ENCODE data around the gene PLEKHG3. TPM values are rescaled to one million over a fixed set of nuclear protein-coding genes. Genes with fewer than 3 reads are reported as not detected.

The PLEKHG3 gene
- total RNA-seq, 1 donor from 2014 or later = 81.0 TPM

GRCh38 chr14:64748521-64748920 is 44.3 kb downstream of the PLEKHG3 start:
- Mint-ChIP-seq H3K27me3 (no peaks in the 10 kb centered on the region), H3K4me3 (ENCODE audit: low read depth) (no peak overlapping the region), H3K27ac (no peak overlapping the region), H3K9me3 (ENCODE audit: low read depth) (no peaks in the 10 kb centered on the region), H3K36me3 (ENCODE audit: insufficient read depth) (peaks cover 6% of the 10 kb centered on the region), H3K4me1 (ENCODE audit: low read depth) (peaks cover 6% of the 10 kb centered on the region)
- TF ChIP-seq CTCF (IDR thresholded peaks at IDR 0.05; ENCODE audit: unreplicated experiment) = no peak
- no peak for DNase-seq (ENCODE audit: low spot score, unreplicated experiment)

- Mint-ChIP-seq H3K9me3 (ENCODE audit: low read depth) (no peaks in the 10 kb centered on the region), H3K4me1 (ENCODE audit: low read depth) (peaks cover 6% of the 10 kb centered on the region), H3K36me3 (ENCODE audit: insufficient read depth) (peaks cover 4% of the 10 kb centered on the region), H3K27me3 (no peaks in the 10 kb centered on the region), H3K4me3 (ENCODE audit: low read depth) (no peak overlapping the region), H3K27ac (no peak overlapping the region)
- TF ChIP-seq CTCF (IDR thresholded peaks at IDR 0.05; ENCODE audit: unreplicated experiment) = no peak
- no peak for DNase-seq (ENCODE audit: low spot score, unreplicated experiment)
Observed at GRCh38 chr14:64748995-64749714, 44.9 kb downstream of the PLEKHG3 start.

GRCh38 chr14:64752909-64753308 is 48.7 kb downstream of the PLEKHG3 start:
- peaks cover 16% of the 10 kb centered on the region for H3K4me1 Mint-ChIP-seq (ENCODE audit: low read depth)
- DNase-seq (ENCODE audit: low spot score, unreplicated experiment) = no peak
- H3K36me3 Mint-ChIP-seq (ENCODE audit: insufficient read depth) = no peaks in the 10 kb centered on the region
- no peak overlapping the region for H3K27ac Mint-ChIP-seq
- no peak overlapping the region for H3K4me3 Mint-ChIP-seq (ENCODE audit: low read depth)
- H3K9me3 Mint-ChIP-seq (ENCODE audit: low read depth) = no peaks in the 10 kb centered on the region
- no peak for TF ChIP-seq CTCF (IDR thresholded peaks at IDR 0.05; ENCODE audit: unreplicated experiment)
- H3K27me3 Mint-ChIP-seq = no peaks in the 10 kb centered on the region

- Mint-ChIP-seq H3K9me3 (ENCODE audit: low read depth) (no peaks in the 10 kb centered on the region), H3K27ac (no peak overlapping the region), H3K36me3 (ENCODE audit: insufficient read depth) (no peaks in the 10 kb centered on the region), H3K27me3 (no peaks in the 10 kb centered on the region), H3K4me1 (ENCODE audit: low read depth) (peaks cover 21% of the 10 kb centered on the region), H3K4me3 (ENCODE audit: low read depth) (no peak overlapping the region)
- no peak for TF ChIP-seq CTCF (IDR thresholded peaks at IDR 0.05; ENCODE audit: unreplicated experiment)
- DNase-seq (ENCODE audit: low spot score, unreplicated experiment) = no peak
Observed at GRCh38 chr14:64753374-64753773, 49.1 kb downstream of the PLEKHG3 start.

GRCh38 chr14:64753999-64754398 is 49.8 kb downstream of the PLEKHG3 start:
- Mint-ChIP-seq H3K4me1 (ENCODE audit: low read depth) (peaks cover 27% of the 10 kb centered on the region), H3K4me3 (ENCODE audit: low read depth) (no peak overlapping the region), H3K9me3 (ENCODE audit: low read depth) (no peaks in the 10 kb centered on the region), H3K27me3 (no peaks in the 10 kb centered on the region), H3K27ac (no peak overlapping the region), H3K36me3 (ENCODE audit: insufficient read depth) (no peaks in the 10 kb centered on the region)
- DNase-seq (ENCODE audit: low spot score, unreplicated experiment) = no peak
- no peak for TF ChIP-seq CTCF (IDR thresholded peaks at IDR 0.05; ENCODE audit: unreplicated experiment)
